AG09309 (cell line): Measurements from ENCODE around the gene NKTR.

Experiments
- DNase-seq: peaks from one replicate; pipeline ENCODE4 v3.0.0-alpha.2; 2010; ENCODE audit warnings: low read depth
- H3K4me3 ChIP-seq: 2 replicates; pipeline ENCODE4 v1.5.1; 2011; ENCODE audit warnings: mild to moderate bottlenecking, low read depth, low read length, moderate library complexity; ENCODE audit not compliant: control insufficient read depth
- TF ChIP-seq, protein P1 (sequence below): IDR thresholded peaks from 2 replicates; pipeline ENCODE4 v1.5.1; 2011; ENCODE audit warnings: mild to moderate bottlenecking, low read depth, low read length, inconsistent platforms; ENCODE audit not compliant: insufficient read depth, control insufficient read depth; ENCODE audit errors: missing control alignments

NKTR gene

DNA sequence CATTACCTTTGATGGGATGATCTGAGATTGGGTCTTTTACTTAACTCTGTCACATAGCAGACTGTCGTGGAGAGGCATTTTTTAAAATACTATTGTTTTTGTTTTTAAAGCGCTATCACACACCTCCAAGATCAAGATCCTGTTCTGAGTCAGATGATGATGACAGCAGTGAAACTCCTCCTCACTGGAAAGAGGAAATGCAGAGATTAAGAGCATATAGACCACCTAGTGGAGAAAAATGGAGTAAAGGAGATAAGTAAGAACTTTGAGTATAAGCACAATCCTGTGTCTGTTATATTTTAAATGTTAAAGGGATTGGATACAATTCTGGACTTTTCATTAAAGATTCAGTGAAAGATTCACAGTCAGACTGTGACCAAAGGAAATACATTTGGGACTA lies 34.6 kb downstream of the NKTR start:
- H3K4me3 ChIP-seq: no peak overlapping the region
- no peak for DNase-seq
- TF ChIP-seq, protein P1, sequence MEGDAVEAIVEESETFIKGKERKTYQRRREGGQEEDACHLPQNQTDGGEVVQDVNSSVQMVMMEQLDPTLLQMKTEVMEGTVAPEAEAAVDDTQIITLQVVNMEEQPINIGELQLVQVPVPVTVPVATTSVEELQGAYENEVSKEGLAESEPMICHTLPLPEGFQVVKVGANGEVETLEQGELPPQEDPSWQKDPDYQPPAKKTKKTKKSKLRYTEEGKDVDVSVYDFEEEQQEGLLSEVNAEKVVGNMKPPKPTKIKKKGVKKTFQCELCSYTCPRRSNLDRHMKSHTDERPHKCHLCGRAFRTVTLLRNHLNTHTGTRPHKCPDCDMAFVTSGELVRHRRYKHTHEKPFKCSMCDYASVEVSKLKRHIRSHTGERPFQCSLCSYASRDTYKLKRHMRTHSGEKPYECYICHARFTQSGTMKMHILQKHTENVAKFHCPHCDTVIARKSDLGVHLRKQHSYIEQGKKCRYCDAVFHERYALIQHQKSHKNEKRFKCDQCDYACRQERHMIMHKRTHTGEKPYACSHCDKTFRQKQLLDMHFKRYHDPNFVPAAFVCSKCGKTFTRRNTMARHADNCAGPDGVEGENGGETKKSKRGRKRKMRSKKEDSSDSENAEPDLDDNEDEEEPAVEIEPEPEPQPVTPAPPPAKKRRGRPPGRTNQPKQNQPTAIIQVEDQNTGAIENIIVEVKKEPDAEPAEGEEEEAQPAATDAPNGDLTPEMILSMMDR: no peak

DNA sequence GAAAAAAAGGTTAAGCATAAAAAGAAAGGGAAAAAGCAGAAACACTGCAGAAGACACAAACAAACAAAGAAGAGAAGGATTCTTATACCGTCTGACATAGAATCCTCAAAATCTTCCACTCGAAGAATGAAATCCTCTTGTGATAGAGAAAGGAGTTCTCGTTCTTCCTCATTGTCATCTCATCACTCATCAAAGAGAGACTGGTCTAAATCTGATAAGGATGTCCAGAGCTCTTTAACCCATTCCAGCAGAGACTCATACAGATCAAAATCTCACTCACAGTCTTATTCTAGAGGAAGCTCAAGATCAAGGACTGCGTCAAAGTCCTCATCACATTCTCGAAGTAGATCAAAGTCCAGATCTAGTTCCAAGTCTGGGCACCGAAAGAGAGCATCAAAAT lies 36.5 kb downstream of the NKTR start:
- no peak for DNase-seq
- no peak overlapping the region for H3K4me3 ChIP-seq
- TF ChIP-seq, protein P1: no peak

DNA sequence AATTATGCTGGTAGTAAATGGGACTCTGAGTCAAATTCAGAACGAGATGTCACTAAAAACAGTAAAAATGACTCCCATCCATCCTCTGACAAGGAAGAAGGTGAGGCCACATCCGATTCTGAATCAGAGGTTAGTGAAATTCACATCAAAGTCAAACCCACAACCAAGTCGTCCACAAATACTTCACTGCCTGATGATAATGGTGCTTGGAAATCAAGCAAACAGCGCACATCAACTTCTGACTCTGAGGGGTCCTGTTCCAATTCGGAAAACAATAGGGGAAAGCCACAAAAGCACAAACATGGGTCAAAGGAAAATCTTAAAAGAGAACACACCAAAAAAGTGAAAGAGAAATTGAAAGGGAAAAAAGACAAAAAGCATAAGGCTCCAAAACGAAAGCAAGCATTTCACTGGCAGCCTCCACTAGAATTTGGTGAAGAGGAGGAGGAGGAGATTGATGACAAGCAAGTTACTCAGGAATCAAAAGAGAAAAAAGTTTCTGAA lies 37.9 kb downstream of the NKTR start:
- no peak overlapping the region for H3K4me3 ChIP-seq
- no peak for DNase-seq
- TF ChIP-seq, protein P1: no peak

DNA sequence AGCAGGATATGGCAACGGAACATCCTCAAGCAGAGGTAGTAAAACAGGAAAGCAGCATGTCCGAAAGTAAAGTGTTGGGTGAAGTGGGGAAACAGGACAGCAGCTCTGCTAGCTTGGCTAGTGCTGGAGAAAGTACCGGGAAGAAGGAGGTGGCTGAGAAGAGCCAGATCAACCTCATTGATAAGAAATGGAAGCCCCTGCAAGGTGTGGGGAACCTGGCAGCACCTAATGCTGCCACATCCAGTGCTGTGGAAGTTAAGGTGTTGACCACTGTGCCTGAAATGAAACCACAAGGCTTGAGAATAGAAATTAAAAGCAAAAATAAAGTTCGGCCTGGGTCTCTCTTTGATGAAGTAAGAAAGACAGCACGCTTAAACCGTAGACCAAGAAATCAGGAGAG lies 38.7 kb downstream of the NKTR start:
- no peak overlapping the region for H3K4me3 ChIP-seq
- no peak for DNase-seq
- TF ChIP-seq, protein P1: no peak

DNA sequence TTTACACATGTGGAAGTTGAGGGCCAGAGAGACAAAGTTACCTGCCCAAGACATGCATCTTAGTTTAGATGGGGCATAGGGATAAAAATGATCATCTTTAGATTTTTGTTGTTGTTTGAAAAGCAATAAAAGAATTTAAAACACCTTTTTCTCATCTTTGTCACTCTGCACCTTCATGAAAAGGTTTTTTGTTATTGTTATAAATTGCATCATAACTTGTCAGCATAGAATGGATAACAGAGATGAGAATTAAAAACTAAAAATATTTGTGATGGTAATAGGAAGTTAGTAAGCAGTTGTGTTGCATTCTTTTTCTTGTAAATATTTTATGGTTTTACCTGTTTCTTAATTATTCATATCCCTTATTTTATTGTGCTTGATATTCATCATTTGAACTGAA lies 39.6 kb downstream of the NKTR start:
- TF ChIP-seq, protein P1: no peak
- no peak for DNase-seq
- H3K4me3 ChIP-seq: no peak overlapping the region

DNA sequence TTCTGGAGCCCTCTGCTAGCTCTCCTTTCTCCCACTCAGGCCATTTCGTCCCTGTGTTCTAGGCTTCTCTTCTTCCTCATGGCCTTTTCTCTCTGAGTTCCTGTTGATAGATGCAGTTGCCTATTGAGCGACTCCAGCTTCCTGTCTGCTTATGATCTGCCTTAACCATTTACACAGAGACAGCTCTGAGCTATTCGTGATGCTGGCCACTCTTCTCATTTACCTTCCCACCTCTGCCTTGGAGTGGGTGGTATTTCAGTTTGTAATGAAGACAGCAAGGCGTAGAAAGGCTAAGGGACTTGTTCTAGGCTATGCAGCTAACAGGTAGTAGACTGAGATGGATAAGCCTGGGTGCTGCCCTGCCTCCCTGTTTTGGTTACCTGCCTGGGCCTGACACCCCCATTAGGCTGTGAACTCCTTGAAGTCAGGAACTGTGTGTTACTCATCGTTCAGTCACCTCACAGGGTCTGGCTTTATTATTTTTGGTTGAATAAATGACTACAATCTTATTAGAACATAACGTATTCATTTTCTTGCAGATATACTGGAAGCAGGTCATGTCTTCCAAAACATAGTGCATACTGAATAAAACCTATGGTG lies 40.4 kb downstream of the NKTR start:
- TF ChIP-seq, protein P1: no peak

More for the DNA sequence above, 40.4 kb downstream of the NKTR start:
- no peak overlapping the region for H3K4me3 ChIP-seq
- DNase-seq: no peak
